Panc1 (cell line): ENCODE results near the gene DHH.

ENCODE experiments used
- CTCF ChIP-seq: fragments of 450-650 bp; IDR thresholded peaks from 2 replicates; pipeline ENCODE4 v1.5.1; 2017; ENCODE audit warnings: mild to moderate bottlenecking
- POLR2AphosphoS5 ChIP-seq: IDR thresholded peaks from 2 replicates; pipeline ENCODE4 v1.6.1; 2012; ENCODE audit warnings: mild to moderate bottlenecking, low read depth, low read length, moderate library complexity
- TCF7L2 ChIP-seq: IDR thresholded peaks from 2 replicates; pipeline ENCODE4 v1.6.1; 2011; ENCODE audit warnings: mild to moderate bottlenecking, low read depth, low read length, inconsistent platforms

GRCh38 chr12:49110464-49111155 is 16.0 kb upstream of the DHH start, which contains the start of gene LMBR1L:
- TF ChIP-seq CTCF, result no peak
- peak; percentile 52; the same call in 1 of the 2 replicates for TF ChIP-seq POLR2AphosphoS5
- TF ChIP-seq TCF7L2, result no peak
